ENCODE measurements around the gene CEMIP2.
A peak's percentile ranks its signal among the peaks of the same experiment; 100 is the strongest.

The CEMIP2 gene

GRCh38 chr9:71716138-71716909, 52.0 kb downstream of the CEMIP2 start:
- Histone ChIP-seq H3K27ac (ENCODE audit: poor library complexity, severe bottlenecking) (no peak overlapping the region), H3K4me1 (ENCODE audit: insufficient read depth, poor library complexity, severe bottlenecking) (peaks cover 4% of the 10 kb centered on the region), H3K36me3 (ENCODE audit: low read depth) (peaks cover 80% of the 10 kb centered on the region), H3K9me3 (ENCODE audit: severe bottlenecking) (no peaks in the 10 kb centered on the region), H3K4me3 (ENCODE audit: severe bottlenecking) (no peak overlapping the region), H3K27me3 (ENCODE audit: insufficient read depth, poor library complexity, severe bottlenecking) (no peaks in the 10 kb centered on the region)
- ATAC-seq (ENCODE audit: low read depth) (no peak), DNase-seq (ENCODE audit: low spot score) (no peak)
- TF ChIP-seq, protein P1, sequence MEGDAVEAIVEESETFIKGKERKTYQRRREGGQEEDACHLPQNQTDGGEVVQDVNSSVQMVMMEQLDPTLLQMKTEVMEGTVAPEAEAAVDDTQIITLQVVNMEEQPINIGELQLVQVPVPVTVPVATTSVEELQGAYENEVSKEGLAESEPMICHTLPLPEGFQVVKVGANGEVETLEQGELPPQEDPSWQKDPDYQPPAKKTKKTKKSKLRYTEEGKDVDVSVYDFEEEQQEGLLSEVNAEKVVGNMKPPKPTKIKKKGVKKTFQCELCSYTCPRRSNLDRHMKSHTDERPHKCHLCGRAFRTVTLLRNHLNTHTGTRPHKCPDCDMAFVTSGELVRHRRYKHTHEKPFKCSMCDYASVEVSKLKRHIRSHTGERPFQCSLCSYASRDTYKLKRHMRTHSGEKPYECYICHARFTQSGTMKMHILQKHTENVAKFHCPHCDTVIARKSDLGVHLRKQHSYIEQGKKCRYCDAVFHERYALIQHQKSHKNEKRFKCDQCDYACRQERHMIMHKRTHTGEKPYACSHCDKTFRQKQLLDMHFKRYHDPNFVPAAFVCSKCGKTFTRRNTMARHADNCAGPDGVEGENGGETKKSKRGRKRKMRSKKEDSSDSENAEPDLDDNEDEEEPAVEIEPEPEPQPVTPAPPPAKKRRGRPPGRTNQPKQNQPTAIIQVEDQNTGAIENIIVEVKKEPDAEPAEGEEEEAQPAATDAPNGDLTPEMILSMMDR (IDR thresholded peaks at IDR 0.05; ENCODE audit: poor library complexity, severe bottlenecking): peak; percentile 69

DNA sequence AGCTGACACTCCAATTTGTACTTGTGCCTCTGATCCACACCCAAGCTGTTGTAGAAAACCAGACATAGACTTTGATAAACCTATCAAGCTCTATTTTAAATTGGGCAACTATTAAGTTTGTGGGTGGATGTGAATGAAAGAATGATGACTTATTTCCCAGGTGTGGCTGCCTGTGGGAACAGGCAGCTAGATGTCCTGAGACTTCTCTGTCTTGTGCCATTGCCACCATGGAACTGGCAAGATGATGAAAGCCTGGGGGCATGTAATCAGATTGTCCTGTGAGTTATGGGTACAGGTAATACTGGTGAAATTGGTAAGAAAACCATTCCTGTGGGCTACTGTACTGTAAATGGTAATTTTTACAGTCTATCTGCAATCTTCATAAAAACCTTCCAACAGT, 57.5 kb downstream of the CEMIP2 start:
- Histone ChIP-seq H3K36me3 (ENCODE audit: low read depth) (peaks cover 85% of the 10 kb centered on the region), H3K27me3 (ENCODE audit: insufficient read depth, poor library complexity, severe bottlenecking) (no peaks in the 10 kb centered on the region)
- TF ChIP-seq, protein P1 (IDR thresholded peaks at IDR 0.05; ENCODE audit: poor library complexity, severe bottlenecking): no peak

GRCh38 chr9:71710201-71710600, 58.1 kb downstream of the CEMIP2 start:
- Histone ChIP-seq H3K4me1 (ENCODE audit: insufficient read depth, poor library complexity, severe bottlenecking) (no peaks in the 10 kb centered on the region), H3K36me3 (ENCODE audit: low read depth) (peaks cover 83% of the 10 kb centered on the region), H3K4me3 (ENCODE audit: severe bottlenecking) (no peak overlapping the region), H3K9me3 (ENCODE audit: severe bottlenecking) (no peaks in the 10 kb centered on the region), H3K27ac (ENCODE audit: poor library complexity, severe bottlenecking) (no peak overlapping the region), H3K27me3 (ENCODE audit: insufficient read depth, poor library complexity, severe bottlenecking) (no peaks in the 10 kb centered on the region)
- DNase-seq (ENCODE audit: low spot score) (no peak), ATAC-seq (ENCODE audit: low read depth) (no peak)
- TF ChIP-seq, protein P1 (IDR thresholded peaks at IDR 0.05; ENCODE audit: poor library complexity, severe bottlenecking): no peak

More for the DNA sequence above, 57.5 kb downstream of the CEMIP2 start:
- no peaks in the 10 kb centered on the region for H3K9me3 ChIP-seq (ENCODE audit: severe bottlenecking)
- DNase-seq (ENCODE audit: low spot score) (no peak), ATAC-seq (ENCODE audit: low read depth) (no peak; the same call in 2 of the 3 replicates)
- no peaks in the 10 kb centered on the region for H3K4me1 ChIP-seq (ENCODE audit: insufficient read depth, poor library complexity, severe bottlenecking)
- H3K4me3 ChIP-seq (ENCODE audit: severe bottlenecking): no peak overlapping the region
- no peak overlapping the region for H3K27ac ChIP-seq (ENCODE audit: poor library complexity, severe bottlenecking)

- H3K4me1 ChIP-seq (ENCODE audit: insufficient read depth, poor library complexity, severe bottlenecking): no peaks in the 10 kb centered on the region
- TF ChIP-seq, protein P1 (IDR thresholded peaks at IDR 0.05; ENCODE audit: poor library complexity, severe bottlenecking): no peak
- no peak for ATAC-seq (ENCODE audit: low read depth)
- H3K36me3 ChIP-seq (ENCODE audit: low read depth): peaks cover 84% of the 10 kb centered on the region
- no peak overlapping the region for H3K27ac ChIP-seq (ENCODE audit: poor library complexity, severe bottlenecking)
- H3K4me3 ChIP-seq (ENCODE audit: severe bottlenecking): no peak overlapping the region
- no peaks in the 10 kb centered on the region for H3K9me3 ChIP-seq (ENCODE audit: severe bottlenecking)
- no peaks in the 10 kb centered on the region for H3K27me3 ChIP-seq (ENCODE audit: insufficient read depth, poor library complexity, severe bottlenecking)
- no peak for DNase-seq (ENCODE audit: low spot score)
Measured at GRCh38 chr9:71709384-71709783, 58.9 kb downstream of the CEMIP2 start.

- DNase-seq (ENCODE audit: low spot score) (no peak), ATAC-seq (ENCODE audit: low read depth) (no peak)
- no peaks in the 10 kb centered on the region for H3K27me3 ChIP-seq (ENCODE audit: insufficient read depth, poor library complexity, severe bottlenecking)
- peaks cover 10% of the 10 kb centered on the region for H3K4me1 ChIP-seq (ENCODE audit: insufficient read depth, poor library complexity, severe bottlenecking)
- peaks cover 73% of the 10 kb centered on the region for H3K36me3 ChIP-seq (ENCODE audit: low read depth)
- H3K27ac ChIP-seq (ENCODE audit: poor library complexity, severe bottlenecking): no peak overlapping the region
- no peaks in the 10 kb centered on the region for H3K9me3 ChIP-seq (ENCODE audit: severe bottlenecking)
- TF ChIP-seq, protein P1 (IDR thresholded peaks at IDR 0.05; ENCODE audit: poor library complexity, severe bottlenecking): no peak
- no peak overlapping the region for H3K4me3 ChIP-seq (ENCODE audit: severe bottlenecking)
Measured at GRCh38 chr9:71706176-71706575, 62.1 kb downstream of the CEMIP2 start.
